Kidney (tissue), 14 donors: ENCODE data around the gene RPTOR. TPM values are rescaled to one million over a fixed set of nuclear protein-coding genes. Genes with fewer than 3 reads are reported as not detected.

Experiments
- DNase-seq, 5 donors: peaks; one replicate each; pipeline ENCODE4 v3.0.0-alpha.2; 2013 to 2020
- FAIRE-seq: peaks from 2 replicates; lab custom pipeline; 2012; peaks lifted over from hg19 to GRCh38; lab: Jason Lieb, UNC
- H3K27ac ChIP-seq, 2 donors: one replicate each; pipeline ENCODE4 v1.7.0; 2013; ENCODE audit warnings: low read depth in 2 of 2, low read length in 2 of 2, inconsistent platforms in 1 of 2
- H3K27me3 ChIP-seq: one replicate; pipeline ENCODE4 v1.7.1; 2013; ENCODE audit warnings: low read length, inconsistent platforms; ENCODE audit not compliant: control insufficient read depth, insufficient read depth
- H3K36me3 ChIP-seq, 3 donors: one replicate each; pipeline versions ENCODE4 v1.7.0 to v1.7.1; 2013; ENCODE audit warnings: low read length in 3 of 3, control low read depth in 1 of 3, inconsistent platforms in 1 of 3; ENCODE audit not compliant: insufficient read depth in 3 of 3, control insufficient read depth in 2 of 3
- H3K4me1 ChIP-seq, 3 donors: one replicate each; pipeline versions ENCODE4 v1.7.0 to v1.7.1; 2013; ENCODE audit warnings: low read length in 3 of 3, inconsistent platforms in 1 of 3, low read depth in 1 of 3; ENCODE audit not compliant: control insufficient read depth in 2 of 3, insufficient read depth in 2 of 3
- H3K4me3 ChIP-seq, 3 donors: one replicate each; pipeline versions ENCODE4 v1.7.0 to v1.8.1; 2013; ENCODE audit warnings: low read length in 3 of 3, control low read depth in 1 of 3, inconsistent platforms in 1 of 3
- H3K9ac ChIP-seq, 3 donors: one replicate each; pipeline versions ENCODE4 v1.7.0 to v1.7.1; 2013; ENCODE audit warnings: low read length in 3 of 3, control low read depth in 1 of 3, inconsistent platforms in 1 of 3
- H3K9me3 ChIP-seq, 3 donors: one replicate each; pipeline versions ENCODE4 v1.7.0 to v1.7.1; 2013; ENCODE audit warnings: low read length in 3 of 3, control low read depth in 1 of 3, inconsistent platforms in 1 of 3; ENCODE audit not compliant: control insufficient read depth in 2 of 3, insufficient read depth in 1 of 3
- intact Hi-C: fragments of 100-400 bp; cut with DNase I; formaldehyde crosslinking; loops from one replicate; pipeline ENCODE4 v1.11.1; 2022
- polyA plus RNA-seq: library from polyadenylated mRNA; stranded (reverse); fragments of 350-450 nt; fragmentation: Illumina TruSeq; extraction: RNeasy Lipid Tissue Mini Kit (QIAGEN cat#74804); gene quantifications from one replicate; pipeline ENCODE4 v1.2.3, GENCODE V29; 2014; ENCODE audit warnings: low read depth, low replicate concordance; ENCODE audit not compliant: insufficient read depth
- total RNA-seq: library from RNA; stranded (reverse); fragmentation: NEBNext Ultra II Directional; extraction: Animal tissue kit (Norgen Biotek cat#: 25700); gene quantifications from one replicate; pipeline ENCODE4 v1.2.1, GENCODE V29; 2021
- TF ChIP-seq, protein P1 (sequence below): IDR thresholded peaks from 3 replicates; pipeline ENCODE4 v1.5.1; 2012; ENCODE audit warnings: mild to moderate bottlenecking, moderate library complexity, borderline replicate concordance; ENCODE audit not compliant: insufficient read depth; ENCODE audit errors: extremely low read depth
- donor health status: control.
- donor health status: control.
- donor health status: control.
- donor health status: control.
- donor health status: control.
- donor health status: DM: yes; HTN: yes; CAD: no.
- donor health status: Normal renal cell carcinoma (clear cell type).

Gene RPTOR
- total and polyA plus RNA-seq, 2 donors from 2014 or later = 5.5 to 37.6 TPM

DNA sequence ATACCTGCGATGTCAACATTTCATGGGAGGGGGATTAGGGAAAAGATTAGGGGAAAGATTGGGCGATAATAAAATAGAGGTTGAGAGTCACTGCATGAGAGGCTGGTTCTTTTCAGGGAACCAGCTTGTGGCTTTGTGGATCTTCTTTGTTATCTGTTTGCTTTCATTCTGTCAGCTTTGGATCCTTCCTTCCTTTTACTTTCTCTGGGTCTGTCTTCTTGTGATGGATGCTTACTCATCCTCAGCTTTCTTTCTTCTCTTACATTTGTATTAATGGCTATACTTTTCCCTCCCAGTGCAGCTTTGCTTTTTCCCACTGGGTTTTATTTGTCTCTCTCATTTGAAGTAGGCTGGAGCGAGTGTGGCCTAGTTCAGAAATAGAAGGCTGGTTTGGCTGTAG is 47.1 kb downstream of the RPTOR start:
- no peak overlapping the region for H3K9ac ChIP-seq
- H3K27me3 ChIP-seq = no peaks in the 10 kb centered on the region
- intact Hi-C loops = no loop called here
- TF ChIP-seq, protein P1, sequence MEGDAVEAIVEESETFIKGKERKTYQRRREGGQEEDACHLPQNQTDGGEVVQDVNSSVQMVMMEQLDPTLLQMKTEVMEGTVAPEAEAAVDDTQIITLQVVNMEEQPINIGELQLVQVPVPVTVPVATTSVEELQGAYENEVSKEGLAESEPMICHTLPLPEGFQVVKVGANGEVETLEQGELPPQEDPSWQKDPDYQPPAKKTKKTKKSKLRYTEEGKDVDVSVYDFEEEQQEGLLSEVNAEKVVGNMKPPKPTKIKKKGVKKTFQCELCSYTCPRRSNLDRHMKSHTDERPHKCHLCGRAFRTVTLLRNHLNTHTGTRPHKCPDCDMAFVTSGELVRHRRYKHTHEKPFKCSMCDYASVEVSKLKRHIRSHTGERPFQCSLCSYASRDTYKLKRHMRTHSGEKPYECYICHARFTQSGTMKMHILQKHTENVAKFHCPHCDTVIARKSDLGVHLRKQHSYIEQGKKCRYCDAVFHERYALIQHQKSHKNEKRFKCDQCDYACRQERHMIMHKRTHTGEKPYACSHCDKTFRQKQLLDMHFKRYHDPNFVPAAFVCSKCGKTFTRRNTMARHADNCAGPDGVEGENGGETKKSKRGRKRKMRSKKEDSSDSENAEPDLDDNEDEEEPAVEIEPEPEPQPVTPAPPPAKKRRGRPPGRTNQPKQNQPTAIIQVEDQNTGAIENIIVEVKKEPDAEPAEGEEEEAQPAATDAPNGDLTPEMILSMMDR = no peak
- H3K4me1 ChIP-seq = no peaks in the 10 kb centered on the region
- FAIRE-seq = no peak
- H3K4me3 ChIP-seq = no peak overlapping the region
- no peaks in the 10 kb centered on the region for H3K36me3 ChIP-seq
- H3K9me3 ChIP-seq = no peaks in the 10 kb centered on the region
- no peak overlapping the region for H3K27ac ChIP-seq
- no peak for DNase-seq

DNA sequence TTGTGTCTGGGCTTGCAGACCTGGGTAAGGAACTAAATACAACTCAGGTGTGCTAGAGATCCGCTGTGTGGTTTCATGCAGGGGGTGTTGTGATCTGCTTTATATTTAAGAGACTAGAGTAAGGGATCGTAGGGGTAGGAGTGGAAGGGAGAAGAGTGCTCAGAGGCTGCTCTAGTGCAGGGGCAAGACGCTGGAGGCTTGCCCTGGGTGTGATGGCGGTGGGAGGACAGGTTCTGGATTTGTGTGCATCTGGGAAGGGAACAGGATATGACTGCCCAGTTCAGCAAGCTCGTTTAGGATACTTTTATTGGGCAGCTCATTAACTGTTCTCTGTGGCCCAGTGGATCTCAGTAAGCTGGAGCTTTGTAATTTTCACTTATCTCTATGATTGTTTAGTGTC is 47.6 kb downstream of the RPTOR start:
- Histone ChIP-seq H3K36me3 (no peaks in the 10 kb centered on the region), H3K4me3 (no peak overlapping the region), H3K9me3 (no peaks in the 10 kb centered on the region), H3K9ac (no peak overlapping the region), H3K4me1 (no peaks in the 10 kb centered on the region), H3K27ac (no peak overlapping the region), H3K27me3 (no peaks in the 10 kb centered on the region)
- FAIRE-seq (no peak), DNase-seq (no peak)
- TF ChIP-seq, protein P1 = no peak
- intact Hi-C loops = no loop called here

DNA sequence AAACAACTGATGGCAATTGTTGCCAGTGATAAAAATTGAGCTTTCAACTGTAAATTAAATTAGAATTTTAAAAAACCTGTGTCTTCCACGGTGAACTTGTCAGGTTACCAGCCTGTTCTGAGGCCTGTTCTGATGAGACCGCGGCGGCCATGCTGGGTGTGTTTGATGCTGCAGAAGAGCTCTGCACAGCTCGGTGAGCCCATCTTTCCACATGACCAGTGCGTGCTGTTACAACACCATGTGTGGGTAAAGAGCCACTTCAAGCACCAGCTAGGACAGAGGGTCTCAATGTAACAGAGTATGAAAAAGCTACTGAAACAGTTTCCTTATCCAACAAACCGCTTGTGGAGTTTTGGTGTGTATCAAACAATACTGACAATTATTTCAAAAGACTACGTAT is 48.5 kb downstream of the RPTOR start:
- H3K27me3 ChIP-seq = no peaks in the 10 kb centered on the region
- intact Hi-C loops = no loop called here
- FAIRE-seq (no peak), DNase-seq (no peak)
- no peaks in the 10 kb centered on the region for H3K9me3 ChIP-seq
- H3K27ac ChIP-seq = no peak overlapping the region
- H3K9ac ChIP-seq = no peak overlapping the region
- no peaks in the 10 kb centered on the region for H3K4me1 ChIP-seq
- TF ChIP-seq, protein P1 = no peak
- H3K4me3 ChIP-seq = no peak overlapping the region
- H3K36me3 ChIP-seq = no peaks in the 10 kb centered on the region
